ENCODE measurements around the gene TMC6. TPM values are rescaled to one million over a fixed set of nuclear protein-coding genes. Genes with fewer than 3 reads are reported as not detected.
A peak's percentile ranks its signal among the peaks of the same experiment; 100 is the strongest.

TMC6 gene
- total RNA-seq, 2 experiments from 2014 or later: 124 to 258 TPM

DNA sequence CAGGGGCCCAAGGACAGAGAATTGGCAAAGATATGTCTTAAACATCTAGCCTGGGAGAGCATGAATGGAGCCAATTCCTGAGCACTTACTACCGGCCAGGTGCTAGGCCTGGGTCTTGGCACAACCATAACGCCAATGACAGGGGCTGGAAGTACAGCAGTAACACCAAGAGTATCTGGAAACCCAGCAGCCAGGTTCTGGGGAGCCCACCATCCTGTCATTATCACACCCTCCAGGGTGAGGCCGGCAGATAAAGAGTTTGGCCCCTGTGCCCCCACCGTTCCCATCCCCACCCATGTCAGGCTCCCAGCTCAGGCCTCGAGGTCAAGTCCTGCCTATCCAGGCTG is 1.5 kb upstream of the TMC6 start:
- H4K20me1 ChIP-seq (ENCODE audit: insufficient read depth, low read length): 0 out of 2 replicates have a peak, but pooled peaks cover 4% of the 10 kb centered on the region
- no peak overlapping the region for H2AFZ ChIP-seq (ENCODE audit: low read length)
- ChIA-PET POLR2A (interaction anchor here (1.0 to 1.7 kb wide), 8 partner anchors 10 to 172 kb away, joined by 3 to 5 read pairs (median 4); partner anchors contain the start of gene TNRC6C), CTCF (ENCODE audit: unreplicated experiment) (interaction anchor here (1.0 to 1.1 kb wide), 2 partner anchors 22 to 57 kb away, joined by 4 to 5 read pairs; partner anchors contain the start of genes AFMID and TK1)
- TF ChIP-seq EZH2phosphoT487 (IDR thresholded peaks at IDR 0.05; ENCODE audit: borderline replicate concordance, low read depth, low read length): no peak
- TF ChIP-seq, protein P1, sequence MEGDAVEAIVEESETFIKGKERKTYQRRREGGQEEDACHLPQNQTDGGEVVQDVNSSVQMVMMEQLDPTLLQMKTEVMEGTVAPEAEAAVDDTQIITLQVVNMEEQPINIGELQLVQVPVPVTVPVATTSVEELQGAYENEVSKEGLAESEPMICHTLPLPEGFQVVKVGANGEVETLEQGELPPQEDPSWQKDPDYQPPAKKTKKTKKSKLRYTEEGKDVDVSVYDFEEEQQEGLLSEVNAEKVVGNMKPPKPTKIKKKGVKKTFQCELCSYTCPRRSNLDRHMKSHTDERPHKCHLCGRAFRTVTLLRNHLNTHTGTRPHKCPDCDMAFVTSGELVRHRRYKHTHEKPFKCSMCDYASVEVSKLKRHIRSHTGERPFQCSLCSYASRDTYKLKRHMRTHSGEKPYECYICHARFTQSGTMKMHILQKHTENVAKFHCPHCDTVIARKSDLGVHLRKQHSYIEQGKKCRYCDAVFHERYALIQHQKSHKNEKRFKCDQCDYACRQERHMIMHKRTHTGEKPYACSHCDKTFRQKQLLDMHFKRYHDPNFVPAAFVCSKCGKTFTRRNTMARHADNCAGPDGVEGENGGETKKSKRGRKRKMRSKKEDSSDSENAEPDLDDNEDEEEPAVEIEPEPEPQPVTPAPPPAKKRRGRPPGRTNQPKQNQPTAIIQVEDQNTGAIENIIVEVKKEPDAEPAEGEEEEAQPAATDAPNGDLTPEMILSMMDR (conservative IDR thresholded peaks at IDR 0.05; ENCODE audit: low read length): no peak
- peaks cover 24% of the 10 kb centered on the region for H3K36me3 ChIP-seq (ENCODE audit: insufficient read depth, low read length)
- peak; percentile 40 for DNase-seq (ENCODE audit: low spot score)
- peak overlapping the region; percentile 81 for H3K4me3 ChIP-seq (ENCODE audit: low read depth, low read length, poor library complexity, severe bottlenecking)
- peaks cover 81% of the 10 kb centered on the region for H3K4me1 ChIP-seq (ENCODE audit: insufficient read depth, low read length, poor library complexity, severe bottlenecking)
- peak overlapping the region; percentile 91 for H3K27ac ChIP-seq (ENCODE audit: low read depth, low read length, poor library complexity, severe bottlenecking)
- BruUV-seq (replicated peaks): no TSS peak
- H3K9me2 ChIP-seq (ENCODE audit: insufficient read depth, low read length): no peaks in the 10 kb centered on the region
- H3K79me2 ChIP-seq (ENCODE audit: insufficient read depth, low read depth, low read length): peaks cover 15% of the 10 kb centered on the region; the same call in 1 of the 2 replicates
- peak overlapping the region; percentile 96 for H3K4me2 ChIP-seq (ENCODE audit: low read length)
- H3K9me3 ChIP-seq (ENCODE audit: low read length): no peaks in the 10 kb centered on the region
- intact Hi-C loops (cut with micrococcal nuclease; ENCODE audit: unreplicated experiment): loop anchor here (5.0 kb wide), 2 partner anchors 122 to 1643 kb away; no protein-coding TSS in a partner anchor

- ChIA-PET CTCF (ENCODE audit: unreplicated experiment) (no interaction called here), POLR2A (interaction anchor here (1.3 to 1.7 kb wide), 3 partner anchors 15 to 171 kb away, joined by 4 to 5 read pairs (median 5); partner anchors contain the start of gene TNRC6C)
- Histone ChIP-seq H3K36me3 (ENCODE audit: insufficient read depth, low read length) (peaks cover 18% of the 10 kb centered on the region), H3K4me3 (ENCODE audit: low read depth, low read length, poor library complexity, severe bottlenecking) (peak overlapping the region; percentile 81), H2AFZ (ENCODE audit: low read length) (peak overlapping the region; percentile 60; the same call in 1 of the 2 replicates), H3K4me2 (ENCODE audit: low read length) (peak overlapping the region; percentile 96), H4K20me1 (ENCODE audit: insufficient read depth, low read length) (0 out of 2 replicates have a peak, but pooled peaks cover 4% of the 10 kb centered on the region), H3K27ac (ENCODE audit: low read depth, low read length, poor library complexity, severe bottlenecking) (peak overlapping the region; percentile 91), H3K9me3 (ENCODE audit: low read length) (no peaks in the 10 kb centered on the region), H3K4me1 (ENCODE audit: insufficient read depth, low read length, poor library complexity, severe bottlenecking) (peaks cover 85% of the 10 kb centered on the region), H3K9me2 (ENCODE audit: insufficient read depth, low read length) (no peaks in the 10 kb centered on the region), H3K79me2 (ENCODE audit: insufficient read depth, low read depth, low read length) (peaks cover 15% of the 10 kb centered on the region; the same call in 1 of the 2 replicates)
- peak; percentile 57 for DNase-seq (ENCODE audit: low spot score)
- BruUV-seq (replicated peaks): no TSS peak
- TF ChIP-seq, protein P1 (conservative IDR thresholded peaks at IDR 0.05; ENCODE audit: low read length): no peak
- intact Hi-C loops (cut with micrococcal nuclease; ENCODE audit: unreplicated experiment): loop anchor here (5.0 kb wide), 3 partner anchors 123 to 1642 kb away; no protein-coding TSS in a partner anchor
Observed at GRCh38 chr17:78129351-78130089, 965 bp upstream of the TMC6 start.

All from OCI-LY7 (cell line).